ENCODE measurements around the gene CASP5. TPM values are rescaled to one million over a fixed set of nuclear protein-coding genes. Genes with fewer than 3 reads are reported as not detected.
"Not testable (repeated sequence)": the region's sequence is repeated elsewhere in the genome, so short reads cannot be mapped to it uniquely, and the experiment has no call there.

CASP5 gene
- total RNA-seq, 1 donor from 2014 or later = not detected

DNA sequence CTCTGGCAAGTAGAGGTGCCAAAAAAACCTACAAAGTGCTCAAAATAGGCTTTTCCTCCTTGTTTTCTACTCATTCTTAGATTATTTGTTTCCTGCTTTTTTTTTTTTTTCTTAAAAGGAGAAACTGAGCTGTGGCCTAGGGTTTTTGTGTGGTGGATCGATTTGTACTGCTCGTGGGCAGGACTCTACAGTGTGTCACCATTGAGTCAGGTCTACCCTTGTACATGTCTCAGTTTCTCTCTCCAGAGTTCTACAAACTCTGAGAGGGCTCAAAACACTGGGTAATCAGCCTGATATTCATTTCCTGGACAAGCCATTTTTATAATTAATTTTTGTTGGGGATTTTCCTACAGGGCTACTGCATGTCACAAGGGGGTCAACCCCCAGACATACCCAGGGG is 49.4 kb downstream of the CASP5 start:
- DNase-seq (ENCODE audit: missing footprints) (no peak), ATAC-seq (no peak)
- intact Hi-C loops (cut with DNase I) = no loop called here

GRCh38 chr11:104972924-104973323 is 50.0 kb downstream of the CASP5 start:
- ATAC-seq; intact Hi-C loops (cut with DNase I); DNase-seq (ENCODE audit: missing footprints): not testable (repeated sequence)

GRCh38 chr11:104970756-104971155 is 52.2 kb downstream of the CASP5 start:
- no peak for DNase-seq (ENCODE audit: missing footprints)
- no peak for ATAC-seq
- intact Hi-C loops (cut with DNase I) = no loop called here

- DNase-seq (ENCODE audit: missing footprints) (peak; percentile 65), ATAC-seq (peak; percentile 69)
- intact Hi-C loops (cut with DNase I) = no loop called here
Measured at GRCh38 chr11:104968856-104969776, 53.9 kb downstream of the CASP5 start.

GRCh38 chr11:104968355-104968855 is 54.6 kb downstream of the CASP5 start, which contains the start of gene CASP4:
CASP4 (minus strand) TSS chr11:104968574; CDS start chr11:104968525, 49 bp downstream.
- DNase-seq (ENCODE audit: missing footprints) (no peak), ATAC-seq (peak; percentile 87)
- intact Hi-C loops (cut with DNase I) = no loop called here

GRCh38 chr11:104967534-104968354 is 55.2 kb downstream of the CASP5 start:
- DNase-seq (ENCODE audit: missing footprints) = no peak
- intact Hi-C loops (cut with DNase I) = no loop called here
- peak; percentile 26 for ATAC-seq

DNA sequence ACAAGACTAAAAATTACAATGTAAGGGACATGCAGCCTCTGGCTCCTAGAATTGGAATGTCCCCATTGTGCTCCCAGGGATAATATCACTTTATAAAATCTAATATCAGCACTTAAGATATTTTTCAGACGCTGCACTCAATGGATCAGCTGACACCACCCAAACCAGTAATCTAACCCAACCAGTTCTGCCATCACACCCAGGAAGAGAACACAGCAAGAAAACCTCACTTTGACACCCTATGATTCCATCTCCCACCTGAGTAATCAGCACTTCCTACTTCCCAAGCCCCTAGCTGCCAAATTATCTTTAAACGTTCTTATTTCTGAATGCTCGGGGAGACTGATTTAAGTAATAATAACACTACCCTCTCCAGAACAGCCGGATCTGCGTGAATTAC is 57.2 kb downstream of the CASP5 start:
- intact Hi-C loops (cut with DNase I) = no loop called here
- DNase-seq (ENCODE audit: missing footprints) (no peak), ATAC-seq (no peak)

DNA sequence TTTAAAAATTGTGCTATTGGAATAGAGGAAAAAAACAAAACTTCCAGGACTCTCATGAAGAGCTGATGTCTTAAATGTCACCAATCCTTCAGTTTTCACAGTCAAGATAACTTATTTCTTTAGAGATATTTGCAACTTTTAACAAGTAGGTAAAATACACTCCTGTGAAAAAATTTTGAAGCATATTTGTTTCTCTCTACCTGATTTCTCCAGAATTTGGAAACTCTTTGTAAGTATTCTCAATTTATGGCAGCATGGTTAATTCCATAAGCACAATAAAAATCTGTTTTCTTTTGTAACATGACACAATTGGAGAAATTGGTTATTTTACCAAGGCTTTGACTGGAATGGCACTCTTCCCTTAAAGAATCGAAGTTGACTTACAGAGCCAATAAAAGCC is 58.7 kb downstream of the CASP5 start:
- no peak for DNase-seq (ENCODE audit: missing footprints)
- intact Hi-C loops (cut with DNase I) = no loop called here
- no peak for ATAC-seq

DNA sequence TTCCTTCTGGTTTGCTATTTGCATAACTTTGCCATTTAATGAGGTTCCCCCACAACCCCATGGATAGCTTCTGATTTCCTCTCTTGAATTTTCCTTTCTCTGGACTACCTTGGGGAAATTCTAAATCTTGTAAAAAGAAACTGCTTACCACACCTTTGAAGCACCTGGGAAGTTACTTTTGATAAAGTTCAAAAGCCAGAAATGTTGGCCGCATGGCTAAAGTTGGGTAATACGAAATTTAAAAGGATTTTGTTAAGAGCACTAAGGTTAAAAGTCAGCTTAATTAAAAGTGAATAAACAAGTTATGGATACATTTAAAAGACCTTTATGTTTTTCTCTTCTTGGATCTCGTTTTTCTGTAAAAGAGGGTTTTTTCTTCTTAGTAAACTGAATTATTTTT is 60.1 kb downstream of the CASP5 start:
- intact Hi-C loops (cut with DNase I) = no loop called here
- ATAC-seq = no peak
- DNase-seq (ENCODE audit: missing footprints) = no peak

DNA sequence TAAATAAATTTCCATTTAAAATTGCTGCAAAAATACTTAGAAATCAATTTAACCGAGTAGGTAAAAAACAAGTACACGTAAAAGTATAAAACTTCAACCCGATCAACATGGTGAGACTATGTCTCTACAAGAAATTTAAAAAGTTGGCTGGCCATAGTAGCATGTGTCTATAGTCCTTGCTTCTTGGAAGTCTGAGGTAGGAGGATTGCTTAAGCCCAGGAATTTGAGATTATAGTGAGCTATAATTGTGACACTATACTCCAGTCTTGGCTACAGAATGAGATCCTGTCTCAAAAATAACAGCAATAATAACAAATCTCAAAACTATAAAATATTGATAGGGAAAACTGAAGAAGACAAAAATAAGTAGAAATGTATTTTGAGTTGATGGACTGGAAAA is 65.7 kb downstream of the CASP5 start:
- DNase-seq (ENCODE audit: missing footprints) = no peak
- no peak for ATAC-seq
- intact Hi-C loops (cut with DNase I) = no loop called here

GRCh38 chr11:104956528-104956927 is 66.4 kb downstream of the CASP5 start:
- intact Hi-C loops (cut with DNase I) = no loop called here
- DNase-seq (ENCODE audit: missing footprints) = no peak
- no peak for ATAC-seq

DNA sequence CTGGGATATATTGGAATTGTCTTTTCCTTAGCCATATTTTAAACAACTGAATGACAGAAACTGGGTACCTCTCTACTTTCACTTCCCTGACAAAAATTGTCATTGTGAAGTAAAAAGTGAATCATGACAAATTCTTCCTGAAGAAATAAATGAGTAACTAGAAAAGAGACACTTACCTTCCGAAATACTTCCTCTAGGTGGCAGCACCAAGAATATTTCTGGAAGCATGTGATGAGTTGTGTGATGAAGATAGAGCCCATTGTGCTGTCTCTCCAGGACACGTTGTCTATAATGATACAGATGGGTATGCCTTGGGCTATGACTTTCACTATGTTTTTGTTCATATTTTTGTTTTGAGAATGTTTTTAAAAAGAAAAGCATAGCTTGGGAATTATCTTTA is 76.1 kb downstream of the CASP5 start:
- DNase-seq (ENCODE audit: missing footprints) = no peak
- ATAC-seq = no peak
- intact Hi-C loops (cut with DNase I) = no loop called here

Other genes with a start within 250 kb of the CASP5 start
- gene CASP12, start 124.7 kb downstream of the CASP5 start, total RNA-seq = 0.22 TPM
- 15.1 TPM for gene CASP4, start 54.6 kb downstream of the CASP5 start, total RNA-seq
- 11.9 TPM for gene CASP1, start 12.0 kb upstream of the CASP5 start, total RNA-seq
- gene CARD16, start 22.2 kb upstream of the CASP5 start, total RNA-seq = 9.2 TPM
- 0.89 TPM for gene CARD18, start 116.6 kb upstream of the CASP5 start, total RNA-seq

Data from Right ventricle myocardium inferior (tissue), 1 donor.